CD4-positive, alpha-beta T cell (primary cell): Measurements from ENCODE around the gene KRTDAP. TPM values are rescaled to one million over a fixed set of nuclear protein-coding genes. Genes with fewer than 3 reads are reported as not detected.

ENCODE experiments used
- ATAC-seq: fragments of 200-7000 bp; cut with Tn5 transposase; one replicate; pipeline ENCODE4 v1.10.0; 2022; ENCODE audit warnings: mild to moderate bottlenecking; ENCODE audit not compliant: poor library complexity
- CTCF ChIA-PET: fragments of 350-600 bp; sonication (Branson Sonifier 250); formaldehyde crosslinking; loops from one replicate; lab custom pipeline; 2021; ENCODE audit warnings: antibody characterized with exemption, inconsistent platforms; lab: Charles Lee
- POLR2A ChIA-PET: fragments of 350-600 bp; sonication (Branson Sonifier 250); formaldehyde crosslinking; loops from one replicate; lab custom pipeline; 2021; ENCODE audit warnings: antibody characterized with exemption, inconsistent platforms; lab: Charles Lee
- DNase-seq, 14 experiments: peaks; one replicate each; pipeline ENCODE4 v3.0.0-alpha.2; 2013 to 2020; ENCODE audit warnings: mixed read lengths in 2 of 14
- H3K27ac ChIP-seq, 2 donors: one replicate each; pipeline versions ENCODE4 v1.5.1 to v1.7.0; 2013; ENCODE audit warnings: low read length in 2 of 2, low read depth in 1 of 2, mild to moderate bottlenecking in 1 of 2
- H3K27me3 ChIP-seq, 2 experiments: 1 replicate in 1 of 2; 2 replicates in 1 of 2; pipeline versions ENCODE4 v1.6.1 to v1.7.0; 2013; ENCODE audit warnings: low read length in 2 of 2, control low read depth in 1 of 2, mild to moderate bottlenecking in 1 of 2, moderate library complexity in 1 of 2; ENCODE audit not compliant: insufficient read depth in 2 of 2, control insufficient read depth in 1 of 2
- H3K36me3 ChIP-seq: one replicate; pipeline ENCODE4 v1.6.1; 2013; ENCODE audit warnings: low read length, control low read depth; ENCODE audit not compliant: insufficient read depth
- H3K4me1 ChIP-seq: one replicate; pipeline ENCODE4 v1.6.1; 2013; ENCODE audit warnings: low read length, control low read depth; ENCODE audit not compliant: insufficient read depth
- H3K4me3 ChIP-seq: one replicate; pipeline ENCODE4 v1.5.1; 2013; ENCODE audit warnings: mild to moderate bottlenecking, low read length, moderate library complexity
- H3K9me3 ChIP-seq, 2 experiments: 1 replicate in 1 of 2; 2 replicates in 1 of 2; pipeline versions ENCODE4 v1.6.1 to v1.7.0; 2013; ENCODE audit warnings: low read length in 2 of 2, mild to moderate bottlenecking in 2 of 2, control low read depth in 1 of 2, moderate library complexity in 1 of 2; ENCODE audit not compliant: control insufficient read depth in 1 of 2, insufficient read depth in 1 of 2
- H3K27ac Mint-ChIP-seq: one replicate; pipeline ENCODE4 v1.8.0; 2020; ENCODE audit warnings: mixed read lengths
- H3K27me3 Mint-ChIP-seq: one replicate; pipeline ENCODE4 v1.8.0; 2021; ENCODE audit warnings: mixed read lengths
- H3K36me3 Mint-ChIP-seq: one replicate; pipeline ENCODE4 v1.8.0; 2021; ENCODE audit warnings: low read depth, mixed read lengths
- H3K4me1 Mint-ChIP-seq: one replicate; pipeline ENCODE4 v1.8.0; 2021; ENCODE audit warnings: low read depth, mixed read lengths
- H3K4me3 Mint-ChIP-seq: one replicate; pipeline ENCODE4 v1.8.0; 2020; ENCODE audit warnings: mild to moderate bottlenecking, mixed read lengths
- H3K9me3 Mint-ChIP-seq: one replicate; pipeline ENCODE4 v1.8.0; 2020; ENCODE audit warnings: mixed read lengths
- intact Hi-C, 2 experiments: fragments of 100-400 bp; cut with DNase I in 1 of 2; cut with micrococcal nuclease in 1 of 2; formaldehyde crosslinking; loops; one replicate each; pipeline versions ENCODE4 v1.15.1 to v1.9.0; 2023 to 2025; cut with DNase I, micrococcal nuclease
- total RNA-seq, 174 experiments: library from RNA in 2 of 174; stranded (reverse) in 2 of 174; gene quantifications; one replicate each; pipeline ENCODE4 v1.2.3 and lab custom pipeline; 2021 to 2026
- TF ChIP-seq, protein P1 (sequence below): fragments of 200-600 bp; IDR thresholded peaks from one replicate; pipeline ENCODE4 v1.8.0; 2022; ENCODE audit warnings: antibody characterized with exemption, mild to moderate bottlenecking

KRTDAP gene
- total RNA-seq, 2 experiments from 2014 or later, result not detected

DNA sequence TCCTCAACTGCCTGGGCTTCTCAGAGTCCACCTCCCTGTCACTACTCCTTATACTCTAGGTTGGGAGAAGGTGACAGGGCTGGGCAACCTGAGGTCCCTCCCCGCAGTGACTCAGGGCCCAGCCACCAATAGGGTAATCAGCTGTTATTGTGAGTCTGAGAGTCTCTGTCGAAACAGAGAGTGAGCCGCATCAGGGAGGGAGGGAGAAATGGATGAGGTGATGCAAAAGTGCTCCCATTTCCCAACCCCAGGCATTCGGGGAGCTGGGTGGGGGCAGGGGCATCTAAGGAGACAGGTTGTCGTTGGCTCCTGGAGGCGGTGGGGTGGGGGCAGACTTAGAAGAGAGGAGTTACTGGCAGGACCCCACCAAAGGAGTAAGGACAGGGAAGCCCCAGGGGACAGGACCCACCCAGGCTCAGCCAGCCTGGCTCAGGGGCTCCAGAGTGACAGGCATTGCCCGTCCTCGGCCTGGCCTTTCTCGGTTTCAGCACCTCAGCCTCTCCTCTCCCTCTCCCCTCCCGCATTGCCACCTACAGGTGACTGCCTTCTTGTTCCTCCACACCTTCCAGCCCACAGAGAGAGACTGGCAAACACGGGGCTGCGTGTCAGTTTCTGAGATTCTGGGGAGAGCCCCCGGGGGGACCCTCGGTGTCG is 23.5 kb upstream of the KRTDAP start, which contains the start of gene DMKN:
Gene DMKN (minus strand): TSS at position 22 of the 654 bp plus-strand sequence. CDS start 174 bp downstream, outside the sequence.
- Mint-ChIP-seq H3K4me1 (peaks cover 17% of the 10 kb centered on the region), H3K4me3 (no peak within 1 kb of the TSS), H3K27ac (no peak within 1 kb of the TSS), H3K9me3 (no peaks in the 10 kb centered on the region), H3K27me3 (peaks cover 63% of the 10 kb centered on the region), H3K36me3 (no peaks in the 10 kb centered on the region)
- H3K27ac ChIP-seq, result no peak within 1 kb of the TSS
- ChIA-PET POLR2A (no interaction called here), CTCF (no interaction called here)
- no peaks in the 10 kb centered on the region for H3K36me3 ChIP-seq
- H3K4me1 ChIP-seq, result peaks cover 20% of the 10 kb centered on the region
- intact Hi-C loops, result no loop called here
- peaks cover 0 to 3% of the 10 kb centered on the region in 2 experiments for H3K9me3 ChIP-seq
- no peak within 1 kb of the TSS for H3K4me3 ChIP-seq
- TF ChIP-seq, protein P1, sequence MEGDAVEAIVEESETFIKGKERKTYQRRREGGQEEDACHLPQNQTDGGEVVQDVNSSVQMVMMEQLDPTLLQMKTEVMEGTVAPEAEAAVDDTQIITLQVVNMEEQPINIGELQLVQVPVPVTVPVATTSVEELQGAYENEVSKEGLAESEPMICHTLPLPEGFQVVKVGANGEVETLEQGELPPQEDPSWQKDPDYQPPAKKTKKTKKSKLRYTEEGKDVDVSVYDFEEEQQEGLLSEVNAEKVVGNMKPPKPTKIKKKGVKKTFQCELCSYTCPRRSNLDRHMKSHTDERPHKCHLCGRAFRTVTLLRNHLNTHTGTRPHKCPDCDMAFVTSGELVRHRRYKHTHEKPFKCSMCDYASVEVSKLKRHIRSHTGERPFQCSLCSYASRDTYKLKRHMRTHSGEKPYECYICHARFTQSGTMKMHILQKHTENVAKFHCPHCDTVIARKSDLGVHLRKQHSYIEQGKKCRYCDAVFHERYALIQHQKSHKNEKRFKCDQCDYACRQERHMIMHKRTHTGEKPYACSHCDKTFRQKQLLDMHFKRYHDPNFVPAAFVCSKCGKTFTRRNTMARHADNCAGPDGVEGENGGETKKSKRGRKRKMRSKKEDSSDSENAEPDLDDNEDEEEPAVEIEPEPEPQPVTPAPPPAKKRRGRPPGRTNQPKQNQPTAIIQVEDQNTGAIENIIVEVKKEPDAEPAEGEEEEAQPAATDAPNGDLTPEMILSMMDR, result no peak
- peaks cover 19% of the 10 kb centered on the region in 2 experiments for H3K27me3 ChIP-seq
- no peak for ATAC-seq
- no peak for DNase-seq

DNA sequence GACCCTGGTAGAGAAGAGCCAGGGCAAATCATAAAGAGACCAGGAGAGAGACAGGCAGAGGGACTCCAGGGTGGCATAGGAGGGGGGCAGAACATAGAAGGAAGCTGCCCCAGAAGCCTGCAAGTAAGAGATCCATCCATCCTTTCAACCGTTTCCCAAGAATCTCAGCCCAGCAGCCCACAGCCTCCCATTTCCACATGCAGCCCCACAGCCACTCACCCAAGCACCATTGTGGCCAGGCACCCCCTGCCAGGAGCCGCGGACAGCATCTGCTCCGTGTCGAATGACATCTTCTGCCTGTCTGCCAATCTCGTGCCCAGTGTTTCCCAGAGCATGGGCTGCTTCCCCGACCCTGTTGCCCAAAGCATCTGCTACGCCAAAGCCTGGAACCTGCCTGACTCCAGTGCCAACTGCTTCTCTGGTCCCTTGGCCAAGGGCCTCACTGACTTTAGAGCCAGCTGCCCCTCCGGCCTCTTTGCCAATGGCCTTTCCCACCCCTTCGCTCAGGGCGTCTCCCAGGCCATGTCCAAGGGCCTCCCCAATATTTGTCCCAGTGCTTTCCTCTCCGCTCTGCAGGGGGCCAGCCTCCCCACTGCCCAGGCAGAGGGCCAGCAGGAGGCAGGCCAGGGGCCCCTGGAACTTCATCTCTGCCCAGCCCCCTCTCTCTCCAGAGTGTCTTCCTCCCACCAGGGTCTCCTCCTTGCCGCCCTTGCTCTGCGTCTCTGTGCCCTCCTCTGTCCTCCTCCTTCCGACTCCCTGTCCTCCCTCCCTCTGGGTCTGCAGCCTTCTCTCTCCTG is 22.8 kb upstream of the KRTDAP start:
- H3K27me3 ChIP-seq, result peaks cover 19% of the 10 kb centered on the region in 2 experiments
- intact Hi-C loops, result no loop called here
- ChIA-PET POLR2A (no interaction called here), CTCF (no interaction called here)
- peaks cover 0 to 3% of the 10 kb centered on the region in 2 experiments for H3K9me3 ChIP-seq
- H3K36me3 Mint-ChIP-seq, result no peaks in the 10 kb centered on the region
- ATAC-seq (no peak), DNase-seq (no peak)
- H3K27ac Mint-ChIP-seq, result no peak overlapping the region
- peaks cover 20% of the 10 kb centered on the region for H3K4me1 ChIP-seq
- TF ChIP-seq, protein P1, result no peak
- peaks cover 65% of the 10 kb centered on the region for H3K27me3 Mint-ChIP-seq
- H3K36me3 ChIP-seq, result no peaks in the 10 kb centered on the region
- no peak overlapping the region for H3K4me3 ChIP-seq
- no peaks in the 10 kb centered on the region for H3K9me3 Mint-ChIP-seq
- H3K27ac ChIP-seq, result no peak overlapping the region
- peaks cover 17% of the 10 kb centered on the region for H3K4me1 Mint-ChIP-seq
- no peak overlapping the region for H3K4me3 Mint-ChIP-seq

DNA sequence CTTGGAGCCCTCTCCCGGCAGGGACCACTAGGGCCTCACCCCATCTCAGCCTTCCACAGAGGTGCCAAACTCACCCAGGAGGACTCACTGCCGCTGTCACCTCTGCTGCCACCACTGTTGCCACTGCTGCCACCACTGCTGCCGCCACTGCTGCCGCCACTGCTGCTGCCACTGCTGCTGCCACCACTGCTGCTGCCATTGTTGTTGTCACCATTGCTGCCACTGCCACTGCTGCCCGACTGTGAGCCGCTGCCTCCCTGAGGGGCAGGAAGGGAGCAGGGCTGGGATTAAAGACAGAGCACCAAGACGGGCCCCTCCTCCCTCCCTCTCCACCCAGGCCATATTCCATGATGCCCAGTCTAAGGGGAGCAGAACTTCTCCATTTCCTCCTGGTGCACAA is 21.1 kb upstream of the KRTDAP start:
- Histone ChIP-seq H3K36me3 (no peaks in the 10 kb centered on the region), H3K9me3 (peaks cover 0 to 3% of the 10 kb centered on the region in 2 experiments), H3K27ac (no peak overlapping the region), H3K4me1 (peaks cover 20% of the 10 kb centered on the region), H3K4me3 (no peak overlapping the region), H3K27me3 (peaks cover 24 to 26% of the 10 kb centered on the region in 2 experiments)
- ChIA-PET CTCF (interaction anchor here (1.6 kb wide), 1 partner anchor 11 kb away, joined by 4 read pairs; no protein-coding TSS in a partner anchor), POLR2A (no interaction called here)
- TF ChIP-seq, protein P1, result no peak
- peaks cover 17% of the 10 kb centered on the region for H3K4me1 Mint-ChIP-seq
- DNase-seq (no peak), ATAC-seq (no peak)
- no peaks in the 10 kb centered on the region for H3K9me3 Mint-ChIP-seq
- no peak overlapping the region for H3K27ac Mint-ChIP-seq
- no peaks in the 10 kb centered on the region for H3K36me3 Mint-ChIP-seq
- no peak overlapping the region for H3K4me3 Mint-ChIP-seq
- intact Hi-C loops, result no loop called here
- H3K27me3 Mint-ChIP-seq, result peaks cover 74% of the 10 kb centered on the region
